Activated CD4-positive, alpha-beta memory T cell treated with anti-CD3 and anti-CD28 coated beads for 36 hours (primary cell): ENCODE data around the gene CUL2. TPM values are rescaled to one million over a fixed set of nuclear protein-coding genes. Genes with fewer than 3 reads are reported as not detected.
"Not testable (repeated sequence)": the region's sequence is repeated elsewhere in the genome, so short reads cannot be mapped to it uniquely, and the experiment has no call there.

Source experiments
- CTCF ChIA-PET: fragments of 350-600 bp; sonication (Branson Sonifier 250); formaldehyde crosslinking; loops from one replicate; lab custom pipeline; 2021; ENCODE audit warnings: antibody characterized with exemption, inconsistent platforms; lab: Charles Lee
- POLR2A ChIA-PET: fragments of 350-600 bp; sonication (Branson Sonifier 250); formaldehyde crosslinking; loops from one replicate; lab custom pipeline; 2021; ENCODE audit warnings: antibody characterized with exemption; lab: Charles Lee
- DNase-seq: peaks from one replicate; pipeline ENCODE4 v3.0.0-alpha.2; 2020
- H3K27ac Mint-ChIP-seq: one replicate; pipeline ENCODE4 v1.8.0; 2021; ENCODE audit warnings: mixed read lengths
- H3K27me3 Mint-ChIP-seq: one replicate; pipeline ENCODE4 v1.8.0; 2021; ENCODE audit warnings: mixed read lengths
- H3K36me3 Mint-ChIP-seq: one replicate; pipeline ENCODE4 v1.8.0; 2021; ENCODE audit warnings: mixed read lengths
- H3K4me1 Mint-ChIP-seq: one replicate; pipeline ENCODE4 v1.8.0; 2021; ENCODE audit warnings: low read depth, mixed read lengths
- H3K4me3 Mint-ChIP-seq: one replicate; pipeline ENCODE4 v1.8.0; 2021; ENCODE audit warnings: mild to moderate bottlenecking, mixed read lengths
- H3K9me3 Mint-ChIP-seq: one replicate; pipeline ENCODE4 v1.8.0; 2021; ENCODE audit warnings: mixed read lengths
- intact Hi-C: fragments of 100-400 bp; cut with micrococcal nuclease; formaldehyde crosslinking; loops from one replicate; pipeline ENCODE4 v1.15.1; 2023
- total RNA-seq, 2 experiments: library from RNA; stranded (reverse); gene quantifications; one replicate each; pipeline ENCODE4 v1.2.3, GENCODE V29; 2021

Gene CUL2
- total RNA-seq, 2 experiments from 2014 or later = 39.7 to 43.3 TPM

GRCh38 chr10:34974364-34975065, 115.6 kb downstream of the CUL2 start:
- DNase-seq, intact Hi-C loops, H3K36me3 Mint-ChIP-seq, H3K27me3 Mint-ChIP-seq, H3K4me3 Mint-ChIP-seq, POLR2A ChIA-PET, H3K27ac Mint-ChIP-seq, CTCF ChIA-PET, H3K4me1 Mint-ChIP-seq: not testable (repeated sequence)
- H3K9me3 Mint-ChIP-seq = peaks cover 14% of the 10 kb centered on the region

GRCh38 chr10:34973757-34974156, 116.4 kb downstream of the CUL2 start:
- POLR2A ChIA-PET, intact Hi-C loops: not testable (repeated sequence)
- H3K9me3 Mint-ChIP-seq = peaks cover 14% of the 10 kb centered on the region

GRCh38 chr10:34973121-34973520, 117.0 kb downstream of the CUL2 start:
- H3K27me3 Mint-ChIP-seq, H3K27ac Mint-ChIP-seq, H3K36me3 Mint-ChIP-seq, H3K4me1 Mint-ChIP-seq, POLR2A ChIA-PET, intact Hi-C loops, CTCF ChIA-PET, DNase-seq, H3K4me3 Mint-ChIP-seq: not testable (repeated sequence)
- H3K9me3 Mint-ChIP-seq = peaks cover 14% of the 10 kb centered on the region

More at GRCh38 chr10:34973757-34974156, 116.4 kb downstream of the CUL2 start:
- H3K27me3 Mint-ChIP-seq, H3K27ac Mint-ChIP-seq, H3K4me1 Mint-ChIP-seq, H3K4me3 Mint-ChIP-seq, DNase-seq, H3K36me3 Mint-ChIP-seq, CTCF ChIA-PET: not testable (repeated sequence)

- DNase-seq, CTCF ChIA-PET, H3K27me3 Mint-ChIP-seq, intact Hi-C loops, H3K4me1 Mint-ChIP-seq, POLR2A ChIA-PET, H3K36me3 Mint-ChIP-seq, H3K27ac Mint-ChIP-seq, H3K4me3 Mint-ChIP-seq: not testable (repeated sequence)
- H3K9me3 Mint-ChIP-seq = peaks cover 14% of the 10 kb centered on the region
These were observed 117.5 kb downstream of the CUL2 start for GRCh38 chr10:34972591-34972990.

GRCh38 chr10:34971606-34972334, 118.4 kb downstream of the CUL2 start:
- intact Hi-C loops, H3K4me3 Mint-ChIP-seq, DNase-seq, H3K36me3 Mint-ChIP-seq, POLR2A ChIA-PET, H3K27me3 Mint-ChIP-seq, H3K4me1 Mint-ChIP-seq, H3K27ac Mint-ChIP-seq: not testable (repeated sequence)
- H3K9me3 Mint-ChIP-seq = peaks cover 14% of the 10 kb centered on the region
- CTCF ChIA-PET = interaction anchor here (1.6 kb wide), 1 partner anchor 23 kb away, joined by 4 read pairs; no protein-coding TSS in a partner anchor

GRCh38 chr10:34969171-34969570, 121.0 kb downstream of the CUL2 start:
- H3K36me3 Mint-ChIP-seq = no peaks in the 10 kb centered on the region
- no peak overlapping the region for H3K4me3 Mint-ChIP-seq
- H3K9me3 Mint-ChIP-seq = no peaks in the 10 kb centered on the region
- DNase-seq = no peak
- H3K4me1 Mint-ChIP-seq = no peaks in the 10 kb centered on the region
- ChIA-PET CTCF (no interaction called here), POLR2A (no interaction called here)
- intact Hi-C loops = no loop called here
- no peaks in the 10 kb centered on the region for H3K27me3 Mint-ChIP-seq
- no peak overlapping the region for H3K27ac Mint-ChIP-seq

- Mint-ChIP-seq H3K36me3 (no peaks in the 10 kb centered on the region), H3K9me3 (no peaks in the 10 kb centered on the region), H3K4me3 (no peak overlapping the region), H3K27ac (no peak overlapping the region), H3K27me3 (no peaks in the 10 kb centered on the region), H3K4me1 (no peaks in the 10 kb centered on the region)
- ChIA-PET CTCF (no interaction called here), POLR2A (no interaction called here)
- no peak for DNase-seq
- intact Hi-C loops = no loop called here
These were observed 122.7 kb downstream of the CUL2 start for GRCh38 chr10:34967335-34967880.

- no peaks in the 10 kb centered on the region for H3K9me3 Mint-ChIP-seq
- ChIA-PET POLR2A (no interaction called here), CTCF (no interaction called here)
- H3K4me3 Mint-ChIP-seq = no peak overlapping the region
- no peaks in the 10 kb centered on the region for H3K4me1 Mint-ChIP-seq
- no peak overlapping the region for H3K27ac Mint-ChIP-seq
- no peaks in the 10 kb centered on the region for H3K27me3 Mint-ChIP-seq
- H3K36me3 Mint-ChIP-seq = no peaks in the 10 kb centered on the region
- intact Hi-C loops = no loop called here
- DNase-seq = no peak
These were observed 123.7 kb downstream of the CUL2 start for GRCh38 chr10:34966451-34966850.

GRCh38 chr10:34966040-34966439, 124.1 kb downstream of the CUL2 start:
- Mint-ChIP-seq H3K4me1 (no peaks in the 10 kb centered on the region), H3K4me3 (no peak overlapping the region), H3K9me3 (no peaks in the 10 kb centered on the region), H3K27ac (no peak overlapping the region), H3K36me3 (no peaks in the 10 kb centered on the region), H3K27me3 (no peaks in the 10 kb centered on the region)
- POLR2A ChIA-PET = no interaction called here
- no peak for DNase-seq
- CTCF ChIA-PET = no interaction called here
- intact Hi-C loops = no loop called here

GRCh38 chr10:34964166-34964800, 125.9 kb downstream of the CUL2 start:
- H3K4me3 Mint-ChIP-seq = no peak overlapping the region
- no peaks in the 10 kb centered on the region for H3K27me3 Mint-ChIP-seq
- no peaks in the 10 kb centered on the region for H3K36me3 Mint-ChIP-seq
- no peaks in the 10 kb centered on the region for H3K4me1 Mint-ChIP-seq
- intact Hi-C loops = no loop called here
- no peak overlapping the region for H3K27ac Mint-ChIP-seq
- POLR2A ChIA-PET = no interaction called here
- DNase-seq = no peak
- no peaks in the 10 kb centered on the region for H3K9me3 Mint-ChIP-seq
- CTCF ChIA-PET = no interaction called here

GRCh38 chr10:34962866-34963265, 127.3 kb downstream of the CUL2 start:
- H3K36me3 Mint-ChIP-seq = no peaks in the 10 kb centered on the region
- no peaks in the 10 kb centered on the region for H3K4me1 Mint-ChIP-seq
- no peak overlapping the region for H3K4me3 Mint-ChIP-seq
- no peak overlapping the region for H3K27ac Mint-ChIP-seq
- no peaks in the 10 kb centered on the region for H3K9me3 Mint-ChIP-seq
- intact Hi-C loops = no loop called here
- ChIA-PET POLR2A (no interaction called here), CTCF (no interaction called here)
- no peaks in the 10 kb centered on the region for H3K27me3 Mint-ChIP-seq
- no peak for DNase-seq

- no peaks in the 10 kb centered on the region for H3K36me3 Mint-ChIP-seq
- intact Hi-C loops = no loop called here
- no peaks in the 10 kb centered on the region for H3K27me3 Mint-ChIP-seq
- CTCF ChIA-PET = interaction anchor here (0.9 kb wide), 1 partner anchor 306 kb away, joined by 3 read pairs; no protein-coding TSS in a partner anchor
- POLR2A ChIA-PET = no interaction called here
- no peak for DNase-seq
- H3K4me3 Mint-ChIP-seq = no peak overlapping the region
- no peaks in the 10 kb centered on the region for H3K4me1 Mint-ChIP-seq
- no peaks in the 10 kb centered on the region for H3K9me3 Mint-ChIP-seq
- no peak overlapping the region for H3K27ac Mint-ChIP-seq
These were observed 129.2 kb downstream of the CUL2 start for GRCh38 chr10:34960983-34961382.
